NCI-H510A (cell line): ENCODE data around the gene JDP2.

ENCODE experiments used
- DNase-seq: peaks from one replicate; lab custom pipeline; 2025; lab: John Stamatoyannopoulos, UW

JDP2 gene

GRCh38 chr14:75484711-75485429 is 57.0 kb downstream of the JDP2 start:
- DNase-seq, result no peak

GRCh38 chr14:75486318-75486717 is 58.5 kb downstream of the JDP2 start:
- no peak for DNase-seq

GRCh38 chr14:75487155-75487671 is 59.4 kb downstream of the JDP2 start:
- no peak for DNase-seq

- no peak for DNase-seq
These were observed 61.6 kb downstream of the JDP2 start for GRCh38 chr14:75489480-75489837.

DNA sequence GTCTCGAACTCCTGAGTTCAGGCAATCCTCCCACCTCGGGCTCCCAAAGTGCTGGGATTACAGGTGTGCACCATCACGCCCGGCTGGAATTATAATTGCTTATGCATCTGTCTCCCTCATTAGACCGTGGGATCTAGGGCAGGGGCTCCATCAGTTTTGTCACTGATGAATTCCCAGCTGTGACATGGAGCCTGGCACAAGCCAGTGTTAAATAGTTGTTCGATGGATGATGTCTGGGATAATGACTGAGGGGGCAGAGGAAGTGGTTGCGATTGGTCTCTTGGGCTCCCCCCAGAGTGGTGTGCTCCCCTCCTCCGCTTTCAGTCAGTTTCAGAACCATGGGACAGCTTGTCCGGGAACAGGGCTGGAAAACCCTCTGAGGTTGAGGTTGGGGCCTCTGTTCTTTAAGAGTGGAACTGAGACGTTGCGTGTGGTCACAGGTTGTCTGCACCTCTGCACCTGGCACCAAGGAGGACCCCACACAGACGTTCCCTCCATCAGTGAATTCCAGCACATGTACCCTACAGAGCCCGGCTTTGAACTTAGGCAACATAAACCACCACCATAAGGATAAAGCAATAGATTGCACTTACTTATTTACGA is 63.7 kb downstream of the JDP2 start:
- DNase-seq, result no peak

- no peak for DNase-seq
These were observed 65.2 kb downstream of the JDP2 start for GRCh38 chr14:75492832-75493591.

GRCh38 chr14:75493592-75494087 is 65.8 kb downstream of the JDP2 start:
- DNase-seq, result no peak

DNA sequence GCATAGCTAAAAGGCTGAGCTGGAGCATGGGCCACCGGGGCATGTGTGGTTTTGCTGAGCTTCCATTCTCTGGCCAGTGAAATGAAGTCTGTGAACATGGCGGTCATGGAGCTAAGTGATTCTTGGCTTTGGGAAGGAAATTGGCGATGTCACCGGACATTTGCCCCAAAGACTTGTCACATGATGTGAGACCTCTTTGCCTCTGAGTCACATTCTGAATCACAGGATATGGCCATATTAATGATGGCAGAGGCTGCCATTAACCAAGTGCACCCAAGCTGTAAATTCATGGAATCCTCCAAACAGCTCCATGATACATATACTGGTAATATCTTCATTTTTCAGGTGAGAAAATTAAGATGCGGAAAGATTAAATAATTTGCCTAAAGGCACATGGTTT is 67.1 kb downstream of the JDP2 start:
- no peak for DNase-seq

- DNase-seq, result no peak
These were observed 67.6 kb downstream of the JDP2 start for GRCh38 chr14:75495399-75495798.

GRCh38 chr14:75495882-75496281 is 68.1 kb downstream of the JDP2 start:
- DNase-seq, result no peak

DNA sequence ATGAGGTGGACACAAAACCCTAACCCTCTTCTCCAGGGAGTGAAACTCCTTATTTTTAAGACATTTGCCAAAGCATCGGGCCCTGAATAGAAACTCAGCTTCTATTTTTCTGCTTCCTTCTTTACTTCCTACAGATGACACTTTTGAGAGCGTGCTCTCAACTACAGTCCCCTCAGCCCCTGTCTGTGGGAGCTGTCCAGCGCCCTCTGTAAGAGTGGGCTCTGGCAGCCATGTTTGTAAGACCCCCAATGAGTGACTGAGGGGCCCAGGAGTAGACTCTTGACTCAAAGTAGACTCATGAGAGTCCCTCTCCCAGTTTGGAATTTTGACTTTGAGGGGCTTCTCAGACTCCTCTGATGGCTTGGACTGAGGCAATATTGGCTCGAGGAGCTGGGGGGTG is 68.9 kb downstream of the JDP2 start:
- no peak for DNase-seq

- DNase-seq, result no peak
These were observed 69.4 kb downstream of the JDP2 start for GRCh38 chr14:75497191-75497590.

- no peak for DNase-seq
These were observed 69.9 kb downstream of the JDP2 start for GRCh38 chr14:75497701-75498100.

DNA sequence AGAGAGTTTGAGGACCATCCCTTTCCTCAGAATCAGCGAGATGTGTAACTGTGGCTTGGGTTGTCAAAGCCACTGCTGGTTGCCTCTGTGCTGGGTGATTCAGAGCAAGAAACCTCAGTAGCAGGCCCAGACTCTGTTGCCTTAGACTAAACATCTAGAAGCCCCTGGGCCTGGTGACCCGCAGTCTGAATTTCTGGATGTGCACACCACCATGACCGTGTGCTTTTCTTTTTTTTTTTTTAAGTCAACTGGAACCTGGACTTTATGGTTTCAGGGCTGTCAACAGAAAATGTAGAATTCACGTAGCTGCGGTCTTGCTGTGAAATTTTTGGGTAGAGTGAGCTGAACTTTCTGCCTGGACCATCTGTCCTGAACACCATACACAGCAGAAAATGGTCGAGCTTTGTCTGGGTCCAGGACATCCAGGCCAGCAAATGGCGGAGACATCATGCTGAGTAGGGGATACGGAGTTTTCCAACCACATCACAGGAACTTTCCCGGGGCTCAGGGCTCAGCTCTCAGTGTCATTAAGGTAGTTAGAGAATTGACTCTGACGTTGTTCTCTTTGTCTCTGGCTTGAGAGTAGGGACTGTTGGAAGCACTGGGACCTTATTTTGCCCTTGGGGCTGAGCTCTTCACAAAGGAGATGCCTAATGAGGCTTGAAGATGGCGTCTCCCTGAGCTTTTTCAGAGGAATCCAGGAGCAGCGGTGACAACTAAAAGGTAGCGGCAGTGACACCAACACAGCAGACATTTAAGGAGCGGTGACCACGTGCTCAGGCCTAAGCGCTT is 71.5 kb downstream of the JDP2 start:
- no peak for DNase-seq

- DNase-seq, result no peak
These were observed 73.3 kb downstream of the JDP2 start for GRCh38 chr14:75501080-75501479.

- DNase-seq, result no peak
These were observed 76.6 kb downstream of the JDP2 start for GRCh38 chr14:75504411-75504810.

- no peak for DNase-seq
These were observed 79.1 kb downstream of the JDP2 start for GRCh38 chr14:75506930-75507329.

DNA sequence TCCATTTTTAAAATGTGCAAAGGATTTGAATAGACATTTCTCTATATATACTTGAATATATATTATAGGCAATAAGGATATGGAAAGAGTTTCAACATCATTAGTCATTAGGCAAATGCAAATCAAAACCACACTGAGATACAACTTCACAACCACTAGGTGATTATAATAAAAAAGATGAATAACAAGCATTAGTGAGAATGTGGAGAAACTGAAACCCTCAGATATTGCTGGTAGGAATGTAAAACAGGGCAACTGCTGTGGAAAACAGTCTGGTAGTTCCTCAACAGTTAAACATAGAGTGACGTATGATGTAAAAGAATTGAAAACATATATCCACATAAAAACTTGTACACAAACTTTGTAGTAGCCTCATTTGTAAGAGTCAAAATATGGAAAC is 82.7 kb downstream of the JDP2 start:
- DNase-seq, result no peak

DNA sequence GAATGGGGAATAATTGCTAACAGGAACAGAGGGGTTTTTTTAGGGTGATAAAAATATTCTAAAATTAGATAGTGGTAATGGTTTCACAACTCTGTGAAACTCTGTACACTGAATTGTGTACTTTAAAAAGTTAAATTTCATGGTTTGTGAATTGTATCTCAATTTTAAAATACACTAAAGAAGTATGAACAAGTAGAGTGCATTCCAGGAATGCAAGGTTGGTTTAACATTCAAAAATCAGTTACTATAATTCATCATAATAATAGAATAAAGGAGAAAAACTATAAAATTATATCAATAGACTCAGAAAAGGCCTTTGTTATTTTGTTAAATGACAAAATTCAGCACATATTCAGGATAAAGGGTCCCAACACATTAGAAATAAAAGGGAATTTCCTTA is 83.4 kb downstream of the JDP2 start:
- no peak for DNase-seq

- DNase-seq, result no peak
These were observed 86.3 kb downstream of the JDP2 start for GRCh38 chr14:75513911-75514672.
